GM10847 (cell line): ENCODE measurements around the gene LTB4R.

Experiments
- POLR2A ChIP-seq: IDR thresholded peaks from 2 replicates; pipeline ENCODE4 v1.6.1; 2011; ENCODE audit not compliant: insufficient read length; ENCODE audit errors: extremely low read depth

The LTB4R gene, protein sequence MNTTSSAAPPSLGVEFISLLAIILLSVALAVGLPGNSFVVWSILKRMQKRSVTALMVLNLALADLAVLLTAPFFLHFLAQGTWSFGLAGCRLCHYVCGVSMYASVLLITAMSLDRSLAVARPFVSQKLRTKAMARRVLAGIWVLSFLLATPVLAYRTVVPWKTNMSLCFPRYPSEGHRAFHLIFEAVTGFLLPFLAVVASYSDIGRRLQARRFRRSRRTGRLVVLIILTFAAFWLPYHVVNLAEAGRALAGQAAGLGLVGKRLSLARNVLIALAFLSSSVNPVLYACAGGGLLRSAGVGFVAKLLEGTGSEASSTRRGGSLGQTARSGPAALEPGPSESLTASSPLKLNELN

DNA sequence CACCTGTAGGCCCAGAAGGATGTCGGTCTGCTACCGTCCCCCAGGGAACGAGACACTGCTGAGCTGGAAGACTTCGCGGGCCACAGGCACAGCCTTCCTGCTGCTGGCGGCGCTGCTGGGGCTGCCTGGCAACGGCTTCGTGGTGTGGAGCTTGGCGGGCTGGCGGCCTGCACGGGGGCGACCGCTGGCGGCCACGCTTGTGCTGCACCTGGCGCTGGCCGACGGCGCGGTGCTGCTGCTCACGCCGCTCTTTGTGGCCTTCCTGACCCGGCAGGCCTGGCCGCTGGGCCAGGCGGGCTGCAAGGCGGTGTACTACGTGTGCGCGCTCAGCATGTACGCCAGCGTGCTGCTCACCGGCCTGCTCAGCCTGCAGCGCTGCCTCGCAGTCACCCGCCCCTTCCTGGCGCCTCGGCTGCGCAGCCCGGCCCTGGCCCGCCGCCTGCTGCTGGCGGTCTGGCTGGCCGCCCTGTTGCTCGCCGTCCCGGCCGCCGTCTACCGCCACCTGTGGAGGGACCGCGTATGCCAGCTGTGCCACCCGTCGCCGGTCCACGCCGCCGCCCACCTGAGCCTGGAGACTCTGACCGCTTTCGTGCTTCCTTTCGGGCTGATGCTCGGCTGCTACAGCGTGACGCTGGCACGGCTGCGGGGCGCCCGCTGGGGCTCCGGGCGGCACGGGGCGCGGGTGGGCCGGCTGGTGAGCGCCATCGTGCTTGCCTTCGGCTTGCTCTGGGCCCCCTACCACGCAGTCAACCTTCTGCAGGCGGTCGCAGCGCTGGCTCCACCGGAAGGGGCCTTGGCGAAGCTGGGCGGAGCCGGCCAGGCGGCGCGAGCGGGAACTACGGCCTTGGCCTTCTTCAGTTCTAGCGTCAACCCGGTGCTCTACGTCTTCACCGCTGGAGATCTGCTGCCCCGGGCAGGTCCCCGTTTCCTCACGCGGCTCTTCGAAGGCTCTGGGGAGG is at the start of gene LTB4R:
Gene LTB4R, plus strand, starts transcription at position 857 of the 959 bp plus-strand sequence. CDS start 4,150 bp downstream, outside the sequence.
- TF ChIP-seq POLR2A = peak; percentile 39

- no peak for TF ChIP-seq POLR2A
These were observed 49.4 kb upstream of the LTB4R start for GRCh38 chr14:24261969-24262327.

DNA sequence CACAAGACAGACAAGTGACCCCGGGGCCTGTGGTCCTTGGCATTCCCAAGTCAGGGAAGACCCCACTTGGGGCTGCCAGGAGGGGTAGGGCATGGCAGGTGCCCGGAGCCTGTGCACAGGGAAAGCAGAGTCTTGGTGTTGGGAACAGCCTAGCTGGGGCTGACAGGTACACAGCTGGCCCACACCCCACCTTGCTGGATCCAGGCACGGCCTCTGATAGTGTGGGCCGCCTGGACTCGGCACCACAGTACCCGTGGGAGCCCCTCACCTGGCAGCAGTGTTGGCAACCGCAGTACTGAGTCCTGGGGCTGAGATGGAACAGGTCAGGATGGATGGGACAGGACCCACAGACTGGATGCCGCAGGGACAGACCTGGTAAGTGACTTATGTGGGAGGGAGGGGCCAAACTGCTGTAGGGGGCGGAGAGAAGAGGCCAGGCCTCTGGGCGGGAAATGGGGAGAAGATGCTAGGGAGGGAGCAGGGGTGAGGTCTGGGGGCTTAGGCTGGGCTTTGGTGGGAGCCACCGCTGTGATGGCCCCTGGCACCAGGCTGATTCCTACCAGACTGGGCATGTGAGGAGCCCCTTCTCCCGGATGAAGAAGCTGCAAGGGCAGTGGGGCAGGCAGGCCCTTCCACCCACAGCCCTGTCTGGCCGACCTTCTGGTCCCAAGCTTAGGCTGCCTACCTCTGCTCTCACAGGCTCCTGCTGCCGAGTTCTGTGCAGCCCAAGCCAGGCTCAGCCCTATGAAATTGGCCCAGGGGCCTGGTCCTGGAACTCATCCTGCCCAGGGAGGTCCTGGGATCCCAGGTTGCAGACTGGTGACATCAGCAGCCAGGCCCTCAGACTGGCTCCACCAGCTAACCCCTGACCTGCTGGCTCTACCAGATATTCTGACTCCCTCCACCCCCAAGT is 48.2 kb upstream of the LTB4R start, which contains the start of gene TGM1:
Gene TGM1, minus strand, starts transcription at position 357 of the 913 bp plus-strand sequence. CDS start 825 bp downstream, outside the sequence.
- no peak for TF ChIP-seq POLR2A

DNA sequence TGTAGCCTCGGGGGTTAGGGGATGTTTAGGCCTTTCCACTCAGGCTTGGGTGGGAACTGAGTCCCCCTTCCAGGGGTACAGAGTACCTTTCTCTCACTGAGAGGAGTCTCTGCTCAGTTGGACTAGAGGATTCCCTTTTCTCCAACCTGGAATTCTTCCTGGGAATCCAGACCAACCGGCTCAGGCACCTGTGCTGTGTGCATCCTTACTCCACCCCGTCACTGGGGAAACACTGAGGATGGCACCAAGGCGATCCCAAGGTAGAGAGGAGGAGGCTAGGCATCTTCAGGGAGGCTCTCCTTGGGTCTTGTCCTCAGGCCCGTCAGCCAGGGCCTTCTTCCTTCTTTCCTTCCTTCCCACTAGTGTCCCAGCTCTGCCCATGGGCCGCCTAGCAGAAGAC is 47.5 kb upstream of the LTB4R start:
- TF ChIP-seq POLR2A = no peak

DNA sequence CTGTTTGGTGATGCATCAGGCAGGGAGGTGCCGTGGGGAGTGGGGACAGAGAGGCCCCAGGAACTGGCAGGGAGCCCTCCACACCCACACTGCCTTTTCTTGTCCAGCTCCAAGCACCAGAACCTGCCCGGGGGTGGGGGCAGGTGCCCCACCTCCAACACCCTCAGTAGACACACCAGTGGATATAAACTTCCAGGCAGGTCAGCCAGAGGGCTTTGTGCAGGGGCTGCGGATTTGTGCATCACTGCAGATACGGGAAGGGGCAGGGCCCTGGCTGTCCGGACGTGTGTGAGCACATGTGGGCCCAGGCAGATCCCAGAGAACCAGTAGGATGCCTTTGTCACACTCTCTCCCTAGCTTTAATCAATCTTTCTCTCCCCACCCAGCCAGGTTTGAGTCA is 47.0 kb upstream of the LTB4R start:
- no peak for TF ChIP-seq POLR2A

- TF ChIP-seq POLR2A = no peak
These were observed 44.7 kb upstream of the LTB4R start for GRCh38 chr14:24266344-24267244.

DNA sequence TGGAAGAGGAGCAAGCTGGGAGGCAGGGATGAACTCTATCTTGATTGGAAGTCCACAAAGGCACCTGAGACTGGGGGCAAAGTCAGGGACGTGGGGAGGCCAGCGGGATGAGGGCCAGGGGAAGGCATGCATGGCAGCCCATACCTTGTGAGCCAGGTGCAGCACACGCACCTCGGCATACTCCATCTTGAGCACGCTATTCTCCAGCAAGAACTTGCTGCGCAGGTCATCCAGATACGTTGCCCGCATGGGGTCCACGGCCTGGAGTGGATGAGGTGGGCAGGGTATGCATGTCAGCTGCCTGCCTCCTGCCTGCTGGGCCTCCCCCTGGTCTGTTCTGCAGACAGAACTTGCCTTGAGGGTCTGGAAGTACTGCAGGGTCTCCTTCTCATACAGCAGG is 43.8 kb upstream of the LTB4R start:
- no peak for TF ChIP-seq POLR2A

- TF ChIP-seq POLR2A = no peak
These were observed 43.1 kb upstream of the LTB4R start for GRCh38 chr14:24268225-24268624.

DNA sequence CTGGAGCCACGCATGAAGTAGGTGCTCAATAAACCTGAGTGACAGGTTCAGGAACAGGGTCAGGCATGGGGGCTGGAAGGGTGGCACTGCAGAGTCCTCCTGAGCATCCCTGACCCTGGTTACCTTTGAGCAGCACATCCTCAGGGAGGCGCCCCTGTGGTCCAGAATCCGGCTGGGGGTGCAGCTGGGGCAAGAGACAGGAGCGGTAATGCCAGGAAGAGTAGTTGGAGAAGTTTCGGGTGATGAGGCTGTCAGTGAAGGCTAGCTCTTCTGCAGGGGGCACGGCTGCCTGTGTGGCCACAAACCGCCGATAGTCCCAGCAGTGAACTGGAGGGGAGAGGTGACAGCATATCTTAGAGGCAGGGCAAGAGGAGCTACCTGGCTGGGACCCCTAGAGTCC is 41.9 kb upstream of the LTB4R start:
- no peak for TF ChIP-seq POLR2A

GRCh38 chr14:24269910-24270536 is 41.3 kb upstream of the LTB4R start:
- TF ChIP-seq POLR2A = no peak

DNA sequence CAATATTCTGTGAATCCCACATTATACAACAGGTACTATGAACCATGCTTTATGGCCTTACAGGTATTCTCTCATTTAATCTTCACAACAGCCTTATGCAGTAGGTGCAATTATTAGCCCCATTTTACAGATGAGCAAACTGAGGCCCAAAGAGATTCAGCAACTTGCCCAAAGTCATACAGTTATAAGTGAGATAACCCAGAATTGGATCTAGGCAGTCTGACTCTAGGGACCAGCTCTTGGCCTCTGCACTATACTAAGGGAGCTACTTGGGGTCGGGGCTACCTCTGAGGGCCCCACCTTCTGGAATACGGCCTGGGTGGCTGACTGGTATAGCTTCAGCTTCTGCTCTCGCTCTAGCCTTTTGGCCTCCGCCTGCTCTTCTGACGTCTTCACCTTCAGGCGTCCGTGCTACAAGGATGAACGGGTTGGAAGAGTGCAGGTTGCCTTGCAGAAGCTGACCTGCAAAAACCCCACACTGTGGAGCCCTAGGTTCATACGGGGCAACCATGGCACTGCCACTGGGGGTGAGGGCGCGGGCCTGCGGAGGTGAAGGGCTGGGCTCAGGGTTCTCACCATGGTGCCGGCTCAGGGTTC is 40.7 kb upstream of the LTB4R start:
- no peak for TF ChIP-seq POLR2A

DNA sequence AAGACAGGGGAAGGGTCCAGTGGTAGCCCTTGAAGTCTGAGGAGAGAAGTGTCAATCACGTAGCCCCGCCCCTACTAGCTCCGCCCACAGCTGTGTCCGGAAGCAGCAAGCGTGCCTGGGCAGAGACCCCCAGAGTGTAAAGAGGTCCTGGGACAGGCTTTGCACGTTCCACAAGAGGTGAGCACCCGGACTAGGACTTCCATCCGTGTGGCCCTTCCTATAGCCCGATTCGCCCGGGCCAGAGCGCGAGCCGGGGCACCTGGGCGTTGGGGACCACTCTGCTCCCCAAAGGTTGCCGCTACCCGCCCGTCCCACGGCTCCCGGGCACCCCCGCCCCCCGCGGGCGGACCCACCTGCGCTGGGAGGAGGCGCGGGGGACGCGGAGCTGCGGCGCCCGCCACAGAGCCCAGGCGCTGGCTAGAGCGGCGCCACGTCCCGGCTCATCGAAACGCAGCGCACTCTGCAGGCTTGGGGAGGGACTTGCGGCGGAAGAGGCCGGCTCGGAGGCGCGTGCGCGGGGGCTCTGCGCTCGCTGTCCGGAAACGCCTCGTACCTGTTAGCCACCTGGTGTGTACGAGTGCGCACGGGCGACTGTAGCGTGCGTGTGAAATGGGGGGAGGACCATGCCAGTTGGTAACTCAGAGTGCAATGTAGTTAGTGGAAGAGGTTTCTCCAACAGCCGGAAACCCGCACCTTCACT is 40.0 kb upstream of the LTB4R start, which contains the start of gene RABGGTA:
Gene RABGGTA, minus strand, starts transcription at position 464 of the 700 bp plus-strand sequence. CDS start 482 bp downstream, outside the sequence.
- TF ChIP-seq POLR2A = peak; percentile 82
